Hepatic stellate cell (primary cell): ENCODE results near the gene CREB3L1.
"Not testable (repeated sequence)": the region's sequence is repeated elsewhere in the genome, so short reads cannot be mapped to it uniquely, and the experiment has no call there.

Source experiments
- DNase-seq: peaks from one replicate; pipeline ENCODE4 v3.0.0; 2011; ENCODE audit warnings: low spot score

The CREB3L1 gene

GRCh38 chr11:46295312-46296058 is 18.0 kb downstream of the CREB3L1 start:
- peak; percentile 94 for DNase-seq

- no peak for DNase-seq
These were observed 18.6 kb downstream of the CREB3L1 start for GRCh38 chr11:46296059-46296527.

GRCh38 chr11:46296528-46297448 is 19.3 kb downstream of the CREB3L1 start:
- DNase-seq = peak; percentile 93

GRCh38 chr11:46298699-46299433 is 21.4 kb downstream of the CREB3L1 start:
- DNase-seq = peak; percentile 82

GRCh38 chr11:46299451-46299961 is 22.0 kb downstream of the CREB3L1 start:
- no peak for DNase-seq

GRCh38 chr11:46300270-46300669 is 22.8 kb downstream of the CREB3L1 start:
- DNase-seq = no peak

- no peak for DNase-seq
These were observed 25.4 kb downstream of the CREB3L1 start for GRCh38 chr11:46302866-46303265.

GRCh38 chr11:46304036-46304435 is 26.6 kb downstream of the CREB3L1 start:
- not testable (repeated sequence) for DNase-seq

GRCh38 chr11:46304605-46305179 is 27.2 kb downstream of the CREB3L1 start:
- DNase-seq = no peak

- no peak for DNase-seq
These were observed 27.8 kb downstream of the CREB3L1 start for GRCh38 chr11:46305295-46305694.

GRCh38 chr11:46306296-46306853 is 28.9 kb downstream of the CREB3L1 start:
- no peak for DNase-seq

GRCh38 chr11:46307369-46307768 is 29.9 kb downstream of the CREB3L1 start:
- DNase-seq = no peak

- DNase-seq = no peak
These were observed 30.4 kb downstream of the CREB3L1 start for GRCh38 chr11:46307785-46308341.

GRCh38 chr11:46308631-46309419 is 31.4 kb downstream of the CREB3L1 start:
- peak; percentile 87 for DNase-seq

GRCh38 chr11:46309814-46310259 is 32.4 kb downstream of the CREB3L1 start:
- no peak for DNase-seq

GRCh38 chr11:46315033-46315738 is 37.7 kb downstream of the CREB3L1 start:
- peak; percentile 96 for DNase-seq

- DNase-seq = no peak
These were observed 38.5 kb downstream of the CREB3L1 start for GRCh38 chr11:46315783-46316563.

GRCh38 chr11:46319074-46319453 is 41.6 kb downstream of the CREB3L1 start:
- DNase-seq = no peak

- DNase-seq = no peak
These were observed 44.3 kb downstream of the CREB3L1 start for GRCh38 chr11:46321757-46322156.
